ENCODE measurements around the gene PDZD7. TPM values are rescaled to one million over a fixed set of nuclear protein-coding genes. Genes with fewer than 3 reads are reported as not detected.

Gene PDZD7
- total RNA-seq, 1 experiment from 2014 or later: 1.8 TPM

GRCh38 chr10:101070098-101070497, 39.2 kb upstream of the PDZD7 start:
- Histone ChIP-seq H3K9me3 (ENCODE audit: control insufficient read depth, insufficient read depth, low read depth, low read length) (no peaks in the 10 kb centered on the region), H3K4me1 (ENCODE audit: control insufficient read depth, insufficient read depth, low read length) (peaks cover 10% of the 10 kb centered on the region), H3K4me3 (ENCODE audit: low read depth in 2 of 2, low read length in 2 of 2) (no peak overlapping the region), H3K27ac (ENCODE audit: low read length) (no peak overlapping the region), H3K27me3 (ENCODE audit: control insufficient read depth, insufficient read depth, low read length) (no peaks in the 10 kb centered on the region), H3K36me3 (ENCODE audit: control insufficient read depth, insufficient read depth, low read length) (no peaks in the 10 kb centered on the region)
- DNase-seq (ENCODE audit: low read depth, low spot score): no peak
- TF ChIP-seq POLR2AphosphoS5 (IDR thresholded peaks at IDR 0.05; ENCODE audit: low read depth, low read length) (no peak), REST (IDR thresholded peaks at IDR 0.05; ENCODE audit: insufficient read depth in 1 of 2, low read depth in 2 of 2, low read length in 1 of 2) (no peak), CTCF (IDR thresholded peaks at IDR 0.05) (no peak), SIN3A (IDR thresholded peaks at IDR 0.05; ENCODE audit: borderline replicate concordance, insufficient read depth, low read depth, low read length) (no peak), TCF7L2 (IDR thresholded peaks at IDR 0.05; ENCODE audit: low read depth, low read length) (no peak)
- ChIA-PET POLR2A (no interaction called here), CTCF (interaction anchor here (0.6 to 1.6 kb wide), 3 partner anchors 12 to 27 kb away, joined by 5 to 10 read pairs (median 9); no protein-coding TSS in a partner anchor)
- intact Hi-C loops (cut with micrococcal nuclease; ENCODE audit: unreplicated experiment): no loop called here
- in situ Hi-C loops (cut with HindIII; ENCODE audit: low pct_unique_long_range_greater_than_20kb, low sequenced_read_pairs): no loop called here
- no peak for ATAC-seq
- no TSS peak for BruUV-seq (replicated peaks)

- no peaks in the 10 kb centered on the region for H3K9me3 ChIP-seq (ENCODE audit: control insufficient read depth, insufficient read depth, low read depth, low read length)
- no peak overlapping the region for H3K4me3 ChIP-seq (ENCODE audit: low read depth in 2 of 2, low read length in 2 of 2)
- peaks cover 16% of the 10 kb centered on the region for H3K4me1 ChIP-seq (ENCODE audit: control insufficient read depth, insufficient read depth, low read length)
- CTCF ChIA-PET: interaction anchor here (0.8 to 1.6 kb wide), 2 partner anchors 11 to 26 kb away, joined by 9 to 10 read pairs; no protein-coding TSS in a partner anchor
- no peak for DNase-seq (ENCODE audit: low read depth, low spot score)
- in situ Hi-C loops (cut with HindIII; ENCODE audit: low pct_unique_long_range_greater_than_20kb, low sequenced_read_pairs): no loop called here
- intact Hi-C loops (cut with micrococcal nuclease; ENCODE audit: unreplicated experiment): no loop called here
- H3K36me3 ChIP-seq (ENCODE audit: control insufficient read depth, insufficient read depth, low read length): no peaks in the 10 kb centered on the region
- no peak for ATAC-seq
- TF ChIP-seq REST (IDR thresholded peaks at IDR 0.05; ENCODE audit: insufficient read depth in 1 of 2, low read depth in 2 of 2, low read length in 1 of 2): no peak
- no peak for TF ChIP-seq SIN3A (IDR thresholded peaks at IDR 0.05; ENCODE audit: borderline replicate concordance, insufficient read depth, low read depth, low read length)
- no peak for TF ChIP-seq TCF7L2 (IDR thresholded peaks at IDR 0.05; ENCODE audit: low read depth, low read length)
- no peak for TF ChIP-seq POLR2AphosphoS5 (IDR thresholded peaks at IDR 0.05; ENCODE audit: low read depth, low read length)
- TF ChIP-seq CTCF (IDR thresholded peaks at IDR 0.05): no peak
- no peaks in the 10 kb centered on the region for H3K27me3 ChIP-seq (ENCODE audit: control insufficient read depth, insufficient read depth, low read length)
- no peak overlapping the region for H3K27ac ChIP-seq (ENCODE audit: low read length)
- POLR2A ChIA-PET: no interaction called here
- BruUV-seq (replicated peaks): no TSS peak
Observed at GRCh38 chr10:101069441-101069840, 38.5 kb upstream of the PDZD7 start.
